Liver (tissue), 9 donors: Measurements from ENCODE around the gene KRTAP5-3. TPM values are rescaled to one million over a fixed set of nuclear protein-coding genes. Genes with fewer than 3 reads are reported as not detected.
A peak's percentile ranks its signal among the peaks of the same experiment; 100 is the strongest.

ENCODE experiments used
- DNase-seq: peaks from one replicate; pipeline ENCODE4 v3.0.0-alpha.2; 2017; ENCODE audit warnings: low spot score
- H3K27ac ChIP-seq, 2 donors: one replicate each; pipeline ENCODE4 v1.7.0; 2013; ENCODE audit warnings: inconsistent platforms in 2 of 2, low read length in 2 of 2, control low read depth in 1 of 2, low read depth in 1 of 2, mild to moderate bottlenecking in 1 of 2
- H3K27me3 ChIP-seq, 4 donors: one replicate each; pipeline versions ENCODE4 v1.6.1 to v1.7.0; 2013; ENCODE audit warnings: low read length in 3 of 4, inconsistent platforms in 1 of 4, mild to moderate bottlenecking in 1 of 4, moderate library complexity in 1 of 4; ENCODE audit not compliant: control insufficient read depth in 4 of 4, insufficient read depth in 4 of 4
- H3K36me3 ChIP-seq, 4 donors: one replicate each; pipeline versions ENCODE4 v1.6.1 to v1.7.0; 2013; ENCODE audit warnings: low read length in 3 of 4, mild to moderate bottlenecking in 3 of 4, low read depth in 1 of 4, moderate library complexity in 1 of 4; ENCODE audit not compliant: control insufficient read depth in 4 of 4, insufficient read depth in 3 of 4
- H3K4me1 ChIP-seq, 4 donors: one replicate each; pipeline versions ENCODE4 v1.6.1 to v1.7.0; 2013; ENCODE audit warnings: low read length in 3 of 4, mild to moderate bottlenecking in 3 of 4, moderate library complexity in 1 of 4; ENCODE audit not compliant: control insufficient read depth in 4 of 4, insufficient read depth in 4 of 4
- H3K4me3 ChIP-seq, 3 donors: one replicate each; pipeline versions ENCODE4 v1.6.1 to v1.7.0; 2013; ENCODE audit warnings: low read length in 3 of 3, control low read depth in 1 of 3, low read depth in 1 of 3, mild to moderate bottlenecking in 1 of 3
- H3K9ac ChIP-seq, 2 donors: one replicate each; pipeline ENCODE4 v1.7.0; 2013; ENCODE audit warnings: low read length in 2 of 2, mild to moderate bottlenecking in 2 of 2, moderate library complexity in 2 of 2, control low read depth in 1 of 2, low read depth in 1 of 2
- H3K9me3 ChIP-seq, 4 donors: one replicate each; pipeline versions ENCODE4 v1.6.1 to v1.7.0; 2013; ENCODE audit warnings: low read length in 3 of 4; ENCODE audit not compliant: control insufficient read depth in 4 of 4
- ATF3 ChIP-seq: IDR thresholded peaks from 2 replicates; pipeline ENCODE4 v1.6.1; 2016; ENCODE audit warnings: antibody characterized with exemption
- CTCF ChIP-seq: fragments of 150-350 bp; IDR thresholded peaks from 2 replicates; pipeline ENCODE4 v1.5.1; 2017; ENCODE audit warnings: improper control_type of control experiment, low read depth, low read length; ENCODE audit not compliant: missing input control
- EGR1 ChIP-seq, 2 donors: IDR thresholded peaks; 2 replicates each; pipeline ENCODE4 v1.6.1; 2016 to 2018; ENCODE audit warnings: antibody characterized with exemption in 2 of 2, low read depth in 2 of 2
- GABPA ChIP-seq, 2 donors: IDR thresholded peaks in 1 of 2; conservative IDR thresholded peaks in 1 of 2; 2 replicates each; pipeline ENCODE4 v1.6.1; 2016; ENCODE audit warnings: antibody characterized with exemption in 2 of 2, mild to moderate bottlenecking in 1 of 2, moderate library complexity in 1 of 2
- HNF4A ChIP-seq, 2 donors: conservative IDR thresholded peaks; 2 replicates each; pipeline ENCODE4 v1.6.1; 2016; ENCODE audit warnings: antibody characterized with exemption in 2 of 2, mild to moderate bottlenecking in 2 of 2
- JUND ChIP-seq, 2 donors: IDR thresholded peaks; 2 replicates each; pipeline ENCODE4 v1.6.1; 2016; ENCODE audit warnings: antibody characterized with exemption in 2 of 2
- NR2F2 ChIP-seq: IDR thresholded peaks from 2 replicates; pipeline ENCODE4 v1.6.1; 2016; ENCODE audit warnings: antibody characterized with exemption
- RAD21 ChIP-seq, 2 donors: IDR thresholded peaks; 2 replicates each; pipeline ENCODE4 v1.6.1; 2016; ENCODE audit warnings: antibody characterized with exemption in 2 of 2, mild to moderate bottlenecking in 2 of 2
- SP1 ChIP-seq: IDR thresholded peaks from 2 replicates; pipeline ENCODE4 v1.6.1; 2018; ENCODE audit warnings: antibody characterized with exemption, mild to moderate bottlenecking
- TAF1 ChIP-seq: conservative IDR thresholded peaks from 2 replicates; pipeline ENCODE4 v1.6.1; 2016; ENCODE audit warnings: antibody characterized with exemption, mild to moderate bottlenecking
- WGBS: extraction: QIAGEN DNeasy Blood & Tissue Kit; methylation state at CpG from one replicate; pipeline ENCODE4 v1.1.7; 2013; 5-methylcytosine and 5-hydroxymethylcytosine counted together
- polyA plus RNA-seq, 2 donors: library from polyadenylated mRNA; stranded (reverse) in 1 of 2; unstranded in 1 of 2; fragments of 200-250 nt in 1 of 2; fragments of >200 nt in 1 of 2; fragmentation: Nextera tagmentation in 1 of 2; extraction: Ambion mirVana in 1 of 2; gene quantifications; one replicate each; pipeline versions ENCODE4 v1.2.1 to v1.2.3, GENCODE V29; 2013 to 2015
- total RNA-seq, 2 donors: library from RNA; depleted of rRNA; stranded (reverse); fragments of >200 nt; gene quantifications; one replicate each; pipeline ENCODE4 v1.2.3, GENCODE V29; 2014
- donor health status: healthy.
- donor health status: healthy.
- donor health status: healthy.
- donor health status: healthy.
- donor health status: healthy.

KRTAP5-3 gene
- total and polyA plus RNA-seq, 4 donors, result not detected

GRCh38 chr11:1574933-1575242 is 33.4 kb downstream of the KRTAP5-3 start:
- no peak for DNase-seq
- H3K9me3 ChIP-seq, result peaks cover 0 to 7% (median 3%) of the 10 kb centered on the region in 4 donors
- no peaks in the 10 kb centered on the region for H3K36me3 ChIP-seq
- H3K9ac ChIP-seq, result no peak overlapping the region
- H3K27me3 ChIP-seq, result peaks cover 0 to 5% (median 0%) of the 10 kb centered on the region in 4 donors
- 19% methylated on average over 7 of the region's 7 CpGs for WGBS
- no peak for TF ChIP-seq GABPA (IDR thresholded peaks at IDR 0.05 in 1 of 2, conservative IDR thresholded peaks at IDR 0.05 in 1 of 2)
- no peak for TF ChIP-seq JUND (IDR thresholded peaks at IDR 0.05)
- no peak for TF ChIP-seq CTCF
- no peak for TF ChIP-seq TAF1
- TF ChIP-seq ATF3, result no peak
- TF ChIP-seq SP1, result no peak
- no peak for TF ChIP-seq EGR1 (IDR thresholded peaks at IDR 0.05; ENCODE audit: low read depth in 2 of 2)
- H3K4me3 ChIP-seq, result no peak overlapping the region
- H3K4me1 ChIP-seq, result peaks cover 6 to 16% (median 12%) of the 10 kb centered on the region in 4 donors
- H3K27ac ChIP-seq, result no peak overlapping the region

- WGBS, result 1% methylated on average over 64 of the region's 64 CpGs
- Histone ChIP-seq H3K4me1 (peaks cover 6 to 16% (median 12%) of the 10 kb centered on the region in 4 donors), H3K27ac (peak overlapping the region in 1 of 2 donors; percentile 46), H3K36me3 (no peaks in the 10 kb centered on the region), H3K9me3 (peaks cover 0 to 7% (median 3%) of the 10 kb centered on the region in 4 donors), H3K9ac (no peak overlapping the region), H3K27me3 (peaks cover 0 to 5% (median 0%) of the 10 kb centered on the region in 4 donors), H3K4me3 (peak overlapping the region in 1 of 3 donors; percentile 47)
- peak; percentile 68 for DNase-seq
- TF ChIP-seq CTCF (peak; percentile 86), NR2F2 (no peak), RAD21 (IDR thresholded peaks at IDR 0.05) (peak; percentile 52 to 60), HNF4A (conservative IDR thresholded peaks at IDR 0.05) (peak in 1 of 2 donors; percentile 9), TAF1 (no peak)
Measured at GRCh38 chr11:1574238-1574932, 33.9 kb downstream of the KRTAP5-3 start.

- Histone ChIP-seq H3K4me3 (no peak overlapping the region), H3K4me1 (peaks cover 6 to 16% (median 12%) of the 10 kb centered on the region in 4 donors), H3K27me3 (peaks cover 0 to 5% (median 0%) of the 10 kb centered on the region in 4 donors), H3K9me3 (peaks cover 0 to 7% (median 3%) of the 10 kb centered on the region in 4 donors), H3K27ac (peak overlapping the region; percentile 6 to 46), H3K36me3 (no peaks in the 10 kb centered on the region), H3K9ac (no peak overlapping the region)
- no peak for TF ChIP-seq NR2F2
- no peak for TF ChIP-seq CTCF
- TF ChIP-seq EGR1 (IDR thresholded peaks at IDR 0.05; ENCODE audit: low read depth in 2 of 2), result no peak
- TF ChIP-seq JUND (IDR thresholded peaks at IDR 0.05), result no peak
- TF ChIP-seq SP1, result peak; percentile 22
- TF ChIP-seq HNF4A (conservative IDR thresholded peaks at IDR 0.05), result peak in 1 of 2 donors; percentile 41
- DNase-seq, result no peak
- WGBS, result 10% methylated on average over 7 of the region's 7 CpGs
Measured at GRCh38 chr11:1573903-1574237, 34.4 kb downstream of the KRTAP5-3 start.
